Measurements from ENCODE around the gene FHL3. TPM values are rescaled to one million over a fixed set of nuclear protein-coding genes. Genes with fewer than 3 reads are reported as not detected.

The FHL3 gene
- total and polyA plus RNA-seq, 2 of the 4 experiments (the other 2 are of a cell fraction) = 11.5 to 27.1 TPM

DNA sequence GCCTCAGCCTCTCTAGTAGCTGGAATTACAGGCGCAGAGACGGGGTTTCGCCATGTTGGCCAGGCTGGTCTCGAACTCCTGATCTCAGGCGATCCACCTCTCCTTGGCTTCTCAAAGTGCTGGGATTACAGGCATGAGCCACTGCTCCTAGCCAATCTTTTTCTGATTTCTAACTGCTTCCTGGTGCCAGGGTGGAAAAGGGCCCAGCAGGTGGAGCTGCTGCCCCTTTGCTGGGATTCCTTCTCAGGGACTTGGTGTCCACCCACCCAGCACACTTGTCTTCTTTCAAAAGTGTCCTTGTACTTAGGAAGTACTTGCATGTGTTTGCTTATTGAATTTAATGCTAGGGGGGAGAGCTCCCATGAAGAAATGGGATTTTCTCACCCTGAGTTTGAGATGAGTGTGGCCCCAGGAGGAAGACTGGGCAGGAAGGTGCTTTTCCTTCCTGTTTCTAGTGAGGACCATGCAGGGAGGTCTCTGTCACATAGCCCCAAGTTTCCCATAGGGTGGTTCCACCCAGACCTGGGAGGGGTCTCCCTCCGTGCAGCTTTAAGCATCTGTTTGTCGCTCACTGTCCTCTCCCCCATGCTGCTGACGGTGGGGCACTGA, 21.4 kb upstream of the FHL3 start:
- dilution Hi-C loops (cut with HindIII; ENCODE audit: low sequenced_read_pairs, unreplicated experiment) (no loop called here), intact Hi-C loops (cut with micrococcal nuclease) (loop anchor here (1.0 to 5.0 kb wide), 4 partner anchors 46 to 808 kb away; no protein-coding TSS in a partner anchor), in situ Hi-C loops (cut with MboI; ENCODE audit: low sequenced_read_pairs) (loop anchor here (5.0 kb wide), 1 partner anchor 806 kb away; no protein-coding TSS in a partner anchor)
- Histone ChIP-seq H4K5ac (ENCODE audit: low read depth, low read length) (no peak overlapping the region), H3K4me1 (ENCODE audit: control insufficient read depth, insufficient read depth, low read length) (peaks cover 18% of the 10 kb centered on the region; the same call in 1 of the 2 replicates), H2AFZ (replicated peaks; ENCODE audit: low read length, poor library complexity) (no peak overlapping the region), H2BK20ac (ENCODE audit: low read depth, low read length) (no peak overlapping the region), H4K20me1 (ENCODE audit: insufficient read depth, low read length) (no peaks in the 10 kb centered on the region), H3K9ac (ENCODE audit: low read depth, low read length) (no peak overlapping the region), H2BK5ac (ENCODE audit: low read depth, low read length, poor library complexity, severe bottlenecking) (no peak overlapping the region), H2BK15ac (ENCODE audit: low read depth, low read length) (no peak overlapping the region), H3K9me3 (ENCODE audit: control insufficient read depth, insufficient read depth, low read length) (no peaks in the 10 kb centered on the region), H3K18ac (ENCODE audit: low read depth, low read length) (no peak overlapping the region), H3K27me3 (ENCODE audit: control insufficient read depth, insufficient read depth, low read length) (no peaks in the 10 kb centered on the region), H3K4ac (ENCODE audit: low read depth, low read length) (no peak overlapping the region), H3K27ac (ENCODE audit: insufficient read depth, low read length) (no peak overlapping the region), H4K91ac (ENCODE audit: insufficient read depth, low read depth, low read length) (no peak overlapping the region), H4K8ac (ENCODE audit: low read depth in 2 of 2, low read length in 2 of 2) (no peak overlapping the region), H3K14ac (replicated peaks; ENCODE audit: low read depth, low read length) (no peak overlapping the region), H3K23ac (ENCODE audit: low read depth, low read length) (no peak overlapping the region), H3K56ac (ENCODE audit: extremely low read depth, insufficient read depth, low read length) (no peak overlapping the region), H3K4me3 (ENCODE audit: insufficient read depth, low read depth, low read length) (no peak overlapping the region), H3K36me3 (ENCODE audit: control insufficient read depth, insufficient read depth, low read length) (peaks cover 28% of the 10 kb centered on the region), H2AK9ac (replicated peaks; ENCODE audit: low read depth, low read length, poor library complexity) (no peak overlapping the region), H3K4me2 (ENCODE audit: low read depth, low read length) (no peak overlapping the region), H2AK5ac (ENCODE audit: low read depth, low read length) (no peak overlapping the region), H2BK120ac (ENCODE audit: low read depth, low read length) (no peak overlapping the region), H3K9me1 (ENCODE audit: insufficient read depth, low read length) (no peaks in the 10 kb centered on the region), H3K79me1 (ENCODE audit: low read depth in 1 of 2, low read length in 2 of 2) (peaks cover 0 to 4% of the 10 kb centered on the region in 2 experiments; a peak in 1 of 4 replicates)
- ChIA-PET CTCF (interaction anchor here (0.6 to 2.1 kb wide), 3 partner anchors 9 to 1784 kb away, joined by 3 to 7 read pairs (median 4); no protein-coding TSS in a partner anchor), POLR2A (ENCODE audit: unreplicated experiment) (no interaction called here)
- ATAC-seq (ENCODE audit: low read depth) (peak; percentile 42), DNase-seq (peak; percentile 57)
- TF ChIP-seq RFX5 (IDR thresholded peaks at IDR 0.05; ENCODE audit: low read depth, low read length) (no peak), SMC3 (IDR thresholded peaks at IDR 0.05; ENCODE audit: low read depth, low read length) (peak; percentile 82), RAD21 (IDR thresholded peaks at IDR 0.05; ENCODE audit: low read length) (peak; percentile 85)
- TF ChIP-seq, protein P1, sequence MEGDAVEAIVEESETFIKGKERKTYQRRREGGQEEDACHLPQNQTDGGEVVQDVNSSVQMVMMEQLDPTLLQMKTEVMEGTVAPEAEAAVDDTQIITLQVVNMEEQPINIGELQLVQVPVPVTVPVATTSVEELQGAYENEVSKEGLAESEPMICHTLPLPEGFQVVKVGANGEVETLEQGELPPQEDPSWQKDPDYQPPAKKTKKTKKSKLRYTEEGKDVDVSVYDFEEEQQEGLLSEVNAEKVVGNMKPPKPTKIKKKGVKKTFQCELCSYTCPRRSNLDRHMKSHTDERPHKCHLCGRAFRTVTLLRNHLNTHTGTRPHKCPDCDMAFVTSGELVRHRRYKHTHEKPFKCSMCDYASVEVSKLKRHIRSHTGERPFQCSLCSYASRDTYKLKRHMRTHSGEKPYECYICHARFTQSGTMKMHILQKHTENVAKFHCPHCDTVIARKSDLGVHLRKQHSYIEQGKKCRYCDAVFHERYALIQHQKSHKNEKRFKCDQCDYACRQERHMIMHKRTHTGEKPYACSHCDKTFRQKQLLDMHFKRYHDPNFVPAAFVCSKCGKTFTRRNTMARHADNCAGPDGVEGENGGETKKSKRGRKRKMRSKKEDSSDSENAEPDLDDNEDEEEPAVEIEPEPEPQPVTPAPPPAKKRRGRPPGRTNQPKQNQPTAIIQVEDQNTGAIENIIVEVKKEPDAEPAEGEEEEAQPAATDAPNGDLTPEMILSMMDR (conservative IDR thresholded peaks at IDR 0.05; ENCODE audit: low read depth, low read length) = peak; percentile 75
- 81% methylated on average over 7 of the region's 8 CpGs; no CpG with 5 or more reads in 1 of the 2 experiments for WGBS, 2 experiments (ENCODE audit: extremely low coverage in 2 of 2, insufficient read length in 1 of 2)
- BruUV-seq (replicated peaks) = no TSS peak

All from IMR-90 (cell line).